Choroid plexus epithelial cell (primary cell): ENCODE data around the gene CYTL1.
A peak's percentile ranks its signal among the peaks of the same experiment; 100 is the strongest.

Experiments
- DNase-seq: peaks from one replicate; pipeline ENCODE4 v3.0.0-alpha.2; 2010; ENCODE audit warnings: low read depth
- H3K4me3 ChIP-seq: 2 replicates; pipeline ENCODE4 v1.5.1; 2011; ENCODE audit warnings: low read depth, mild to moderate bottlenecking, control low read depth, low read length, moderate library complexity
- CTCF ChIP-seq: conservative IDR thresholded peaks from 2 replicates; pipeline ENCODE4 v1.5.1; 2011; ENCODE audit warnings: low read depth, mild to moderate bottlenecking, control low read depth, inconsistent platforms, low read length, moderate library complexity

CYTL1 gene

GRCh38 chr4:5027346-5027745 is 8.1 kb upstream of the CYTL1 start:
- no peak for DNase-seq
- no peak overlapping the region for H3K4me3 ChIP-seq
- TF ChIP-seq CTCF: no peak

GRCh38 chr4:5026371-5026770 is 7.1 kb upstream of the CYTL1 start:
- DNase-seq: no peak
- no peak overlapping the region for H3K4me3 ChIP-seq
- TF ChIP-seq CTCF: no peak

GRCh38 chr4:5024673-5025072 is 5.4 kb upstream of the CYTL1 start:
- H3K4me3 ChIP-seq: no peak overlapping the region
- TF ChIP-seq CTCF: no peak
- DNase-seq: no peak

GRCh38 chr4:5021546-5021945 is 2.3 kb upstream of the CYTL1 start:
- no peak for TF ChIP-seq CTCF
- DNase-seq: peak; percentile 26
- H3K4me3 ChIP-seq: no peak overlapping the region

- no peak overlapping the region for H3K4me3 ChIP-seq
- no peak for DNase-seq
- TF ChIP-seq CTCF: no peak
Measured at GRCh38 chr4:5020341-5020740, 1.1 kb upstream of the CYTL1 start.

- no peak overlapping the region for H3K4me3 ChIP-seq
- no peak for TF ChIP-seq CTCF
Measured at GRCh38 chr4:5019796-5020195, 538 bp upstream of the CYTL1 start.

GRCh38 chr4:5018603-5019002 is 655 bp downstream of the CYTL1 start:
- no peak overlapping the region for H3K4me3 ChIP-seq
- no peak for DNase-seq
- TF ChIP-seq CTCF: no peak

More at GRCh38 chr4:5019796-5020195, 538 bp upstream of the CYTL1 start:
- no peak for DNase-seq
